ENCODE measurements around the gene MYO9B.

The MYO9B gene

DNA sequence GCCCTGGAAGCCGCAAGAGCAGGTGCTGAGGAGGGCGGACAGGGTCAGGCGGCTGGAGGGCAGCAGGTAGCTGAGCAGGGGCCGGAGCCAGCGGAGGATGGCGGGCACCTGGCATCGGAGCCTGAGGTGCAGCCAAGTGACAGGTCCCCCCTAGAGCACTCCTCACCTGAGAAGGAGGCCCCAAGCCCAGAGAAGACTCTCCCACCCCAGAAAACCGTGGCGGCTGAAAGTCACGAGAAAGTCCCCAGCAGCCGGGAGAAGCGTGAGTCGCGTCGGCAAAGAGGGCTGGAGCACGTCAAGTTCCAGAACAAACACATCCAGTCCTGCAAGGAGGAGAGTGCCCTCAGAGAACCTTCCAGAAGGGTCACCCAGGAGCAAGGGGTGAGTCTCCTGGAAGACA lies 119.0 kb downstream of the MYO9B start:
- H3K4me3 ChIP-seq (replicated peaks; ENCODE audit: low read depth, low read length): no peak overlapping the region
- DNase-seq (ENCODE audit: low read depth): no peak
- TF ChIP-seq, protein P1, sequence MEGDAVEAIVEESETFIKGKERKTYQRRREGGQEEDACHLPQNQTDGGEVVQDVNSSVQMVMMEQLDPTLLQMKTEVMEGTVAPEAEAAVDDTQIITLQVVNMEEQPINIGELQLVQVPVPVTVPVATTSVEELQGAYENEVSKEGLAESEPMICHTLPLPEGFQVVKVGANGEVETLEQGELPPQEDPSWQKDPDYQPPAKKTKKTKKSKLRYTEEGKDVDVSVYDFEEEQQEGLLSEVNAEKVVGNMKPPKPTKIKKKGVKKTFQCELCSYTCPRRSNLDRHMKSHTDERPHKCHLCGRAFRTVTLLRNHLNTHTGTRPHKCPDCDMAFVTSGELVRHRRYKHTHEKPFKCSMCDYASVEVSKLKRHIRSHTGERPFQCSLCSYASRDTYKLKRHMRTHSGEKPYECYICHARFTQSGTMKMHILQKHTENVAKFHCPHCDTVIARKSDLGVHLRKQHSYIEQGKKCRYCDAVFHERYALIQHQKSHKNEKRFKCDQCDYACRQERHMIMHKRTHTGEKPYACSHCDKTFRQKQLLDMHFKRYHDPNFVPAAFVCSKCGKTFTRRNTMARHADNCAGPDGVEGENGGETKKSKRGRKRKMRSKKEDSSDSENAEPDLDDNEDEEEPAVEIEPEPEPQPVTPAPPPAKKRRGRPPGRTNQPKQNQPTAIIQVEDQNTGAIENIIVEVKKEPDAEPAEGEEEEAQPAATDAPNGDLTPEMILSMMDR (IDR thresholded peaks at IDR 0.05; ENCODE audit: low read length, missing control alignments): no peak

DNA sequence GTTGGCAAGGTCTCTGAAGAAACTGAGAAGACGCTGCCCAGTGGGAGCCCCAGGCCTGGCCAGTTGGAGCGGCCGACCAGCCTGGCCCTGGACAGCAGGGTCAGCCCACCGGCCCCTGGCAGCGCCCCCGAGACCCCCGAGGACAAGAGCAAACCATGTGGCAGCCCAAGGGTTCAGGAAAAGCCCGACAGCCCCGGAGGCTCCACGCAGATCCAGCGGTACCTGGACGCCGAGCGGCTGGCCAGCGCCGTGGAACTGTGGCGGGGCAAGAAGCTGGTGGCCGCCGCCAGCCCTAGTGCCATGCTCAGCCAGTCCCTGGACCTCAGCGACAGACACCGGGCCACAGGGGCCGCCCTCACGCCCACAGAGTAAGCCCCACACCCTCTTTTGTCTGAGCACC lies 119.5 kb downstream of the MYO9B start:
- no peak for DNase-seq (ENCODE audit: low read depth)

DNA sequence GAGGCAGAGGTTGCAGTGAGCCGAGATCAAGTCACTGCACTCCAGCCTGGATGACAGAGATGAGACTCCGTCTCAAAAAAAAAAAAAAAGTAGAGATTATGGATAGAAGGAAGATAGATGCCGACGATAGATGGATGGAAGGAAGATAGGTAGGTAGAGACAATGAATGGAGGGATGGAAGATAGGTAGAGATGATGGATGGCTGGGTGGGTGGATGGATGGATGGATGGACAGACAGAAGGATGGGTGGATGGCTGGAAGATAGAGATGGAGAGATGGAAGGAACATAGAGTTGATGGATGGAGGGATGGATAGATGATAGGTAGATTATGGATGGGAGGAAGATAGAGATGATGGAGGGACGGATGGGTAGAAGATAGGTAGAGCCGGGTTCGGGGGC lies 121.0 kb downstream of the MYO9B start:
- TF ChIP-seq, protein P1 (IDR thresholded peaks at IDR 0.05; ENCODE audit: low read length, missing control alignments): no peak
- no peak for DNase-seq (ENCODE audit: low read depth)
- H3K4me3 ChIP-seq (replicated peaks; ENCODE audit: low read depth, low read length): no peak overlapping the region

More for the DNA sequence above, 119.5 kb downstream of the MYO9B start:
- H3K4me3 ChIP-seq (replicated peaks; ENCODE audit: low read depth, low read length): no peak overlapping the region
- TF ChIP-seq, protein P1 (IDR thresholded peaks at IDR 0.05; ENCODE audit: low read length, missing control alignments): no peak

DNA sequence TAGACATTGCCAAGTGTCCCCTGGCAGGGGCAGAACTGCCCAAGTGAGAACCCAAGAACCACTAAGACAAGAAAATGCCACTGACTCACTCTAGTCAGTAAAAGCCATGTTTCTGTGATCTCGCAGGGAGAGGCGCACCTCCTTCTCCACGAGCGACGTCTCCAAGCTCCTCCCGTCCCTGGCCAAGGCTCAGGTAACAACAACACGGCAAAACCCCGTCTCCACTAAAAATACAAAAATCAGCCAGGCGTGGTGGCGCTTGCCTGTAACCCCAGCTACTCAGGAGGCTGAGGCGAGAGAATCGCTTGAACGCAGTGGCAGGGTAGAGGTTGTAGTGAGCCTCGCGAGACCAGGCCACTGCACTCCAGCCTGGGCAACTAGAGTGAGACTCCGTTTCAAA lies 122.1 kb downstream of the MYO9B start:
- TF ChIP-seq, protein P1 (IDR thresholded peaks at IDR 0.05; ENCODE audit: low read length, missing control alignments): no peak
- no peak overlapping the region for H3K4me3 ChIP-seq (replicated peaks; ENCODE audit: low read depth, low read length)
- DNase-seq (ENCODE audit: low read depth): no peak

DNA sequence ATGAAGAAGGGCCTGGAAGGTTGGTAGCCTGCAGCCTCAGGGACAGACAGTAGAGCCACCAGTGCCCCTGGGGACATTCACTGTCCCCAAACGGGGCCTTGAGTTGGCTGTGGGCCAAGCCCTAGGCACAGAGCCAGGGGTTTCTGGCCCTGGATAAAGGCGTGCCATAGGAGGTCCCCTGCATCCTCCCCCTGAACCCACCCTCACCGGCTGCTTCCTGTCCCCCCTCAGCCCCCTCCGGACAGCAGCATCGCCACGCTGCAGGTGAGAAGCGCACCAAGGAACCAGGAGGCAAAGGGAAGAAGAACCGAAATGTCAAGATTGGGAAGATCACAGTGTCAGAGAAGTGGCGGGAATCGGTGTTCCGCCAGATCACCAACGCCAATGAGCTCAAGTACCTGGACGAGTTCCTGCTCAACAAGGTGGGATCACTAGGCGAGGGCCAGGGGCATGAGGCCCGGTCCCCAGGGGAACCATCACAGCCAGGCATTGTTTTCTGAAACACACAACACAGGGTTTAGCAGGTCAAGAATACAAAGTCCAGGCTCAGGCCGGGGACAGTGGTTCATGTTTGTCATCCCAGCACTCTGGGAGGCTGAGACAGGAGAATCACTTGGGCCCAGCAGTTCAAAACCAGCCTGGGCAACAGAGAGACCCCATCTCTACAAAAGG lies 125.0 kb downstream of the MYO9B start:
- no peak overlapping the region for H3K4me3 ChIP-seq (replicated peaks; ENCODE audit: low read depth, low read length)
- DNase-seq (ENCODE audit: low read depth): no peak
- TF ChIP-seq, protein P1 (IDR thresholded peaks at IDR 0.05; ENCODE audit: low read length, missing control alignments): no peak

DNA sequence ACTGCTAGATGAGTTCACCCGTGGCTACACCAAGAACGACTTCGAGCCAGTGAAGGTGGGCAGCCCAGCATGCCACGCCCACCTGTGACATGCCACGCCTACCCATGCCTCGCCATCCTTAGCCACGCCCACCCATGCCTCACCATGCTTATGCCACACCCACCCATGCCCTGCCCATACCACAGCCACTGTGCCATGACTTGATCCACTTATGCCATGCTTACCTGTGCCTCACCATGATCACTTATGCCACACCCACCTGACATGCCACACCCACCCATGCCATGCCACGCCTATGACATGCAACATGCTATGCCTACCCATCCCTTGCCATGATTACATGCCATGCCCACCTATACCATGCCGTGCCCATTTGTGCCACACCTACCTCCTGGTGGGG lies 126.7 kb downstream of the MYO9B start:
- no peak for DNase-seq (ENCODE audit: low read depth)
- TF ChIP-seq, protein P1 (IDR thresholded peaks at IDR 0.05; ENCODE audit: low read length, missing control alignments): no peak
- H3K4me3 ChIP-seq (replicated peaks; ENCODE audit: low read depth, low read length): no peak overlapping the region

DNA sequence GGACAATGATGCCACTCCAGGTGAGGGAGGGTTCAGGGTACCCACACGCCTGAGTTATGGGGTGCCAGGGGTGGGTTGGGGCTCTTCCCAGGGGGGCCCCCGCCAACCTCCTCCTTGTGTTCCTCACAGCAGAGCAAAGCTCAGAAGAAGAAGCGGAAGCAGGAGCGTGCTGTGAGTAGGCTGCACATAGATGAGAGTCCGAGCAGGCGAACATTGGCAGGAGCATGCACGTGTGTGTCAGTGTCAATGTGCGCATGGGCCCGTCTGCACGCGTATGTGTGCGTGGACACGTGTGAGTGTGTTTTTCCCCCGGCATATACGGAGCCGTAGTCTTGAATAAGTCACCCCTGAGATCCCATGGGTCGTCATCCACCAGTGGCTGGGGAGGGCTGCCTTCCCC lies 127.1 kb downstream of the MYO9B start:
- no peak overlapping the region for H3K4me3 ChIP-seq (replicated peaks; ENCODE audit: low read depth, low read length)
- TF ChIP-seq, protein P1 (IDR thresholded peaks at IDR 0.05; ENCODE audit: low read length, missing control alignments): no peak
- DNase-seq (ENCODE audit: low read depth): no peak

Data from fibroblast of pulmonary artery (primary cell).